NCI-H1694 (cell line): Measurements from ENCODE around the gene MICA.

ENCODE experiments used
- DNase-seq: peaks from one replicate; lab custom pipeline; 2025; lab: John Stamatoyannopoulos, UW

MICA gene

GRCh38 chr6:31460361-31461025 lies 57.1 kb downstream of the MICA start:
- DNase-seq = no peak

- no peak for DNase-seq
These were observed 58.9 kb downstream of the MICA start for GRCh38 chr6:31462026-31462963.

GRCh38 chr6:31462964-31463870 lies 59.8 kb downstream of the MICA start:
- no peak for DNase-seq

DNA sequence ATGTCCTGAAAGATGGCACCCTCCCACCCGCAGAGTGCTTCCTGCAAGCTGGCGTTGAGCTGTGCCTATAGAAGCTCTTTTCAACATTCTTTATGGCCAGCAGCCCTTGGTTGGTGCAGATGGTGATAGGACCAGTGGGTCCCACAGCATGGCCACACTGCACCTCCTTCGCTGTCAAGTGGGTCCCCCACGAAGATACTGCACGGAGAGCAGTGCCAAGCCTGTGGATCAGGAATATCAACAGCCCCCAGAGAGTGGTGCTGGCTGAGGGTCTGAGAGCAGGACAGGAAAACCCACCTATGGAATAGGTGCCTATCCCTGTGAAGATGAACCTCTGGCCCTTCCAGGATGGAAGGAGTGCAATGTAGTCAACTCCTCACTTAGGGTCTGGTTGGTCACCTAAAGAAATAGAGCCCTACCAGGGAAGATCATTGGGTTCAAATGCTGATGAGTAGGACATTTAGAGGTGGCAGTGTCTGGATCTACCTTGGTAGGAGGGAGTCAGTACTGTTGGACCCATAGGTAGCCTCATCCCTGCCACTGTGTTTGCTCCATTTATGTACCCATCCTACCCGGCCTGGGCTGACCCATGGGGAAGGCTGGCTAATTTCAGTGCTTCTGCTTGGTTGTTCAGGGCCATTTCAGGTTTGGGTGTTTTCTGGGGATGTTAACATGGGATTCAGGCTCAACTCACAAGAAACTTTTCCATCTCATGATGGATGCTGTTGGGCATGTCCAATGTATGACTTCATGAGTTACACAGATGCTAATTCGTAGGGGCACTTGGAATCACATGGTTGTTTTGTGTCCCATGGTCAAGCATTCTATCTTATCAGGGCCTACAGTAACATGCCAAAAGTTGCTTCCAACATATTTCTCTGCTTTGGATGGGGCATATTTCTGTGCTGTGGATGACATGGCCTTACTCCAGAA lies 61.1 kb downstream of the MICA start:
- no peak for DNase-seq
